ENCODE measurements around the gene SORCS1. TPM values are rescaled to one million over a fixed set of nuclear protein-coding genes. Genes with fewer than 3 reads are reported as not detected.

Gene SORCS1
- total RNA-seq, 1 experiment from 2014 or later, result not detected

GRCh38 chr10:106971411-106971831 lies 193.1 kb downstream of the SORCS1 start:
- no peaks in the 10 kb centered on the region for H3K4me1 Mint-ChIP-seq (ENCODE audit: low read depth, unreplicated experiment)
- Histone ChIP-seq H3K4me3 (ENCODE audit: low read depth, low read length) (no peak overlapping the region), H3K36me3 (ENCODE audit: control insufficient read depth, insufficient read depth, low read length) (no peaks in the 10 kb centered on the region), H3K9me3 (no peaks in the 10 kb centered on the region), H3K27me3 (replicated peaks; ENCODE audit: control insufficient read depth, insufficient read depth, low read length) (no peaks in the 10 kb centered on the region), H3K4me1 (no peaks in the 10 kb centered on the region)
- H3K4me3 Mint-ChIP-seq (ENCODE audit: unreplicated experiment), result no peak overlapping the region
- BruUV-seq (replicated peaks), result no TSS peak
- POLR2A ChIA-PET, result no interaction called here
- TF ChIP-seq CTCF (IDR thresholded peaks at IDR 0.05; ENCODE audit: insufficient read depth in 1 of 2, low read depth in 1 of 2, low read length in 1 of 2, severe bottlenecking in 1 of 2, unreplicated experiment in 1 of 2), result no peak
- H3K27me3 Mint-ChIP-seq (ENCODE audit: insufficient read depth, unreplicated experiment), result no peaks in the 10 kb centered on the region
- no peak for DNase-seq
- H3K27ac Mint-ChIP-seq (ENCODE audit: unreplicated experiment), result no peak overlapping the region
- intact Hi-C loops (cut with micrococcal nuclease; ENCODE audit: unreplicated experiment), result no loop called here
- no peaks in the 10 kb centered on the region for H3K9me3 Mint-ChIP-seq (ENCODE audit: unreplicated experiment)
- CTCF ChIA-PET, result no interaction called here
- H3K36me3 Mint-ChIP-seq (ENCODE audit: insufficient read depth, unreplicated experiment), result no peaks in the 10 kb centered on the region

DNA sequence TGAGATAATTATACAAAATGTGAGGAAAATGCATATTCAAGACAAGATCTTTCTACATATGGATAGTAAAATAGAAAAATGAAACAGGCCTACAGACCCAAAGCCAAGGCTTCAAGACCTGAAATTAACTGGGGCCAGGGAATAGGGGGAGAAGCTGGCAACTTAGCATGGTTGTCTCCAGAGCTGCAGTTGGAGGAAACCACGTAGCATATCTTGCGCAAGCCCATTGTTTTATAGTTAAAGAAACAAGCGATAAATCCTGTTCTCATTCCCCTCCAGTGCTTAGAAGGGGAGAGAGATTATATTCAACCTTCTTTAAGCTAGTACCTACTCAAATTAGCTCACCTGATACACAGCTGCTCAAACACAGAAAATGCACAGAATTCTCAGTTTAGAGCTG lies 197.1 kb downstream of the SORCS1 start:
- Histone ChIP-seq H3K9me3 (no peaks in the 10 kb centered on the region), H3K4me3 (ENCODE audit: low read depth, low read length) (no peak overlapping the region), H3K27me3 (replicated peaks; ENCODE audit: control insufficient read depth, insufficient read depth, low read length) (no peaks in the 10 kb centered on the region), H3K4me1 (no peaks in the 10 kb centered on the region), H3K36me3 (ENCODE audit: control insufficient read depth, insufficient read depth, low read length) (no peaks in the 10 kb centered on the region)
- intact Hi-C loops (cut with micrococcal nuclease; ENCODE audit: unreplicated experiment), result no loop called here
- Mint-ChIP-seq H3K4me1 (ENCODE audit: low read depth, unreplicated experiment) (no peaks in the 10 kb centered on the region), H3K27me3 (ENCODE audit: insufficient read depth, unreplicated experiment) (no peaks in the 10 kb centered on the region), H3K36me3 (ENCODE audit: insufficient read depth, unreplicated experiment) (no peaks in the 10 kb centered on the region), H3K27ac (ENCODE audit: unreplicated experiment) (no peak overlapping the region), H3K4me3 (ENCODE audit: unreplicated experiment) (no peak overlapping the region), H3K9me3 (ENCODE audit: unreplicated experiment) (no peaks in the 10 kb centered on the region)
- POLR2A ChIA-PET, result no interaction called here
- CTCF ChIA-PET, result no interaction called here
- no TSS peak for BruUV-seq (replicated peaks)
- DNase-seq, result no peak
- no peak for TF ChIP-seq CTCF (IDR thresholded peaks at IDR 0.05; ENCODE audit: insufficient read depth in 1 of 2, low read depth in 1 of 2, low read length in 1 of 2, severe bottlenecking in 1 of 2, unreplicated experiment in 1 of 2)

- H3K4me3 ChIP-seq (ENCODE audit: low read depth, low read length), result no peak overlapping the region
- Mint-ChIP-seq H3K27me3 (ENCODE audit: insufficient read depth, unreplicated experiment) (no peaks in the 10 kb centered on the region), H3K9me3 (ENCODE audit: unreplicated experiment) (no peaks in the 10 kb centered on the region), H3K36me3 (ENCODE audit: insufficient read depth, unreplicated experiment) (no peaks in the 10 kb centered on the region), H3K4me1 (ENCODE audit: low read depth, unreplicated experiment) (no peaks in the 10 kb centered on the region), H3K4me3 (ENCODE audit: unreplicated experiment) (no peak overlapping the region), H3K27ac (ENCODE audit: unreplicated experiment) (no peak overlapping the region)
- H3K9me3 ChIP-seq, result no peaks in the 10 kb centered on the region
- H3K36me3 ChIP-seq (ENCODE audit: control insufficient read depth, insufficient read depth, low read length), result no peaks in the 10 kb centered on the region
- no peak for DNase-seq
- POLR2A ChIA-PET, result no interaction called here
- intact Hi-C loops (cut with micrococcal nuclease; ENCODE audit: unreplicated experiment), result no loop called here
- no peaks in the 10 kb centered on the region for H3K27me3 ChIP-seq (replicated peaks; ENCODE audit: control insufficient read depth, insufficient read depth, low read length)
- CTCF ChIA-PET, result no interaction called here
- BruUV-seq (replicated peaks), result no TSS peak
- no peaks in the 10 kb centered on the region for H3K4me1 ChIP-seq
- no peak for TF ChIP-seq CTCF (IDR thresholded peaks at IDR 0.05; ENCODE audit: insufficient read depth in 1 of 2, low read depth in 1 of 2, low read length in 1 of 2, severe bottlenecking in 1 of 2, unreplicated experiment in 1 of 2)
Observed at GRCh38 chr10:106960812-106961211, 203.7 kb downstream of the SORCS1 start.

Measured in Caco-2 (cell line).